ENCODE data around the gene IL17A.

IL17A gene

DNA sequence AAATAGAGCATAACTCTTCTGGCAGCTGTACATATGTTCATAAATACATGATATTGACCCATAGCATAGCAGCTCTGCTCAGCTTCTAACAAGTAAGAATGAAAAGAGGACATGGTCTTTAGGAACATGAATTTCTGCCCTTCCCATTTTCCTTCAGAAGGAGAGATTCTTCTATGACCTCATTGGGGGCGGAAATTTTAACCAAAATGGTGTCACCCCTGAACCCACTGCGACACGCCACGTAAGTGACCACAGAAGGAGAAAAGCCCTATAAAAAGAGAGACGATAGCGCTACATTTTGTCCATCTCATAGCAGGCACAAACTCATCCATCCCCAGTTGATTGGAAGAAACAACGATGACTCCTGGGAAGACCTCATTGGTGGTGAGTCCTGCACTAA lies at the start of gene IL17A:
Gene IL17A, plus strand, starts transcription at position 301 of the 400 bp plus-strand sequence. Its CDS starts 57 bp downstream, at position 358.
- H3K9me3 Mint-ChIP-seq, result no peaks in the 10 kb centered on the region
- no peaks in the 10 kb centered on the region for H3K4me1 Mint-ChIP-seq
- H3K27me3 Mint-ChIP-seq, result peaks cover 18% of the 10 kb centered on the region
- no peaks in the 10 kb centered on the region for H3K36me3 Mint-ChIP-seq
- H3K27ac Mint-ChIP-seq, result no peak within 1 kb of the TSS
- H3K4me3 Mint-ChIP-seq, result no peak within 1 kb of the TSS

DNA sequence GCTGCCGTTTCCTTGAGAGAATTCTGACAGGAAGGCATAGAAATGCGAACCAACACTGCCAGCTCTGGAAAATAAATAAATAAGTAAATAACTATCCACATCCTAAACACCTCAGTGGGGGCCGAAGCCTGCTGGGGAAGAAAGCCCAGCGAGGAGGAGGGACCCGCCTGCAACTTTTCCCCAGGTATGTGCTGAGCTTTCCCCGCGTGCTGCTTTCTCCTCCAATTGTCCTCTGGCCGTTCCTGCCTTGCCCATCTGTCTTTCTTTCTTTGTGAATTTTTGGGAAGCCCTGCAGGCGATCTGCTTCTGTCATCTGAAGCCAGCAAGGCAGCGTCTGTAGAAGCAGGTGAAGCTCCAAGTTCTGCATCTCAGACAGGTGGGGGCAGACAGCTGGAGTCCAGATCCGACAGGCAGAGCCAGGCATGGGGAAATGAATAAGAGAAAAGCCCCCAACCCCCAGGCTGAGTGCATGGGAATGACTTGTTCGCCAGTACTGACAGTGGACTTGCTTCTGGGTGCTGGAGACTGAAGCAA lies 49.2 kb upstream of the IL17A start:
- no peak overlapping the region for H3K4me3 Mint-ChIP-seq
- peaks cover 2% of the 10 kb centered on the region for H3K27me3 Mint-ChIP-seq
- no peak overlapping the region for H3K27ac Mint-ChIP-seq
- peaks cover 5% of the 10 kb centered on the region for H3K4me1 Mint-ChIP-seq
- no peaks in the 10 kb centered on the region for H3K9me3 Mint-ChIP-seq
- no peaks in the 10 kb centered on the region for H3K36me3 Mint-ChIP-seq

DNA sequence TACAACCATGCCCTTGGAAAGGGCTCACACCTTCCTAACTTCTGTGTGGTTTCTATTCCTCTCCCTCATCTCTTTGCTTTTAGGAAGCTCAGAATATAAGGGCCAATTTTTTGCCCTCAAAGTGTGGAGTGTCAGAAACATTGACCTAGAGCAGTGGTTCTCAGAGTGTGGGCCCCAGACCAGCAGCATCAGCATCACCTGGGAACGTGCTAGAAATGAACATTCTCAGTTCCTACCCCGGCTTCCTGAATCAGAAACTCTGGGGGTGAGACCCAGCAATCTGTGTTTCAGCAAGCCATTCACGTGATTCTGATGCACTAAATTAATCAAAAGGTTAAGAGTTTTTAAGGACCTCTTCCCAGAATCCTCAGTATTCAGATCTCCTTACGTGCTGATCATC lies 47.9 kb upstream of the IL17A start:
- no peak overlapping the region for H3K27ac Mint-ChIP-seq
- no peaks in the 10 kb centered on the region for H3K36me3 Mint-ChIP-seq
- H3K4me1 Mint-ChIP-seq, result peaks cover 5% of the 10 kb centered on the region
- H3K27me3 Mint-ChIP-seq, result peaks cover 3% of the 10 kb centered on the region
- H3K4me3 Mint-ChIP-seq, result no peak overlapping the region
- H3K9me3 Mint-ChIP-seq, result no peaks in the 10 kb centered on the region

DNA sequence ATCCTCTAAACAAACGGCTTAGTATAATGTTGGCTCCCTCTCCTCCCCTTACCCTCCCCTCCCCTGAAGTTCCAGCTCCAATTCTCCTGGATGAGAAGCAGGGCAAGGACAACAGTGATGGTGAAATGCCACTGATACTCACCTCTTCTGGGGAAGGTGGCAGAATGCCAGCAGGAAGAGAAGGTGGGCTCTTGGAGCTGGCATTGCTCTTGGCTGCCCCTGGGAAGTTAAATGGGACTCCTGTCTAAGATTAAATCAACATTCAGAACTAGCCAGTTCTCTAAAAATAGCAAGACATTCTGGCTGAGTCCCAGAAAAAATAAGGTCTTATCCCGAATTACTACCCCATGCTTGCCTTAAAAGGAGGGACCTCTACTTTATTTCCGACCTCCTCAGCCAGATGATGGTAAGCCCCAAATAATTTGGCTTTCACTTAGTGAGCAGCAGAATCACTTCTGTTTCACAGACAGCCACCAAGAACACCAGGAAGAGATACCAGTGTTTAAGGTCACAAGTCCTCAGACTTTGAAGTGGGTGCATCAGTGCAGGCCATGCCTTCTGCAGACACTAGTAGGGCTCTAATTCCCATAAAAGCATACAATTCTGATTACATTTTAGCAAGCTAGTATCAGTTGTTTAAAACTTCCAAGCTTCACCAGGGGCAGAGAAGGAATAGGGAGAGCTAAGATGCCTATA lies 46.0 kb upstream of the IL17A start:
- Mint-ChIP-seq H3K36me3 (no peaks in the 10 kb centered on the region), H3K4me3 (no peak overlapping the region), H3K9me3 (no peaks in the 10 kb centered on the region), H3K27me3 (peaks cover 9% of the 10 kb centered on the region), H3K4me1 (no peaks in the 10 kb centered on the region), H3K27ac (no peak overlapping the region)

DNA sequence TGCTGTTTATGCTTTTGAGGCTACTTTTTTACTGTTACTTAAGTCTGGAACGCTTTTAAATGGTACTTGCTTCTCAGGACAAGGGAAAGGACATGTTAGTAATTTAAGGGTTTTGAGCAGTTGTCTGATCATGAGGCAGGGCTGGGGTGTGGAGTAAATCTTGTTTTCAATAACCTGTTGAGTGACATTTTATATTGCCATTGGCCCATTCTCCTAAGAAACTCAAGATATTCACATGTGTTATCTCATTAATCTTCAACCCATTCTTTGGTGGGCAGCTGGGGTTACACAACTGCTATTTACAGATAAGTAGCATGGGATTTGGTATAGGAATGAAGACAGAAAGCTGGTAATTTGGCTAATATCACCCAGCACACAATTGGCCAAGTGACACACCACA lies 44.6 kb upstream of the IL17A start:
- no peak overlapping the region for H3K4me3 Mint-ChIP-seq
- no peaks in the 10 kb centered on the region for H3K36me3 Mint-ChIP-seq
- H3K9me3 Mint-ChIP-seq, result no peaks in the 10 kb centered on the region
- H3K27me3 Mint-ChIP-seq, result peaks cover 10% of the 10 kb centered on the region
- H3K27ac Mint-ChIP-seq, result no peak overlapping the region
- no peaks in the 10 kb centered on the region for H3K4me1 Mint-ChIP-seq

DNA sequence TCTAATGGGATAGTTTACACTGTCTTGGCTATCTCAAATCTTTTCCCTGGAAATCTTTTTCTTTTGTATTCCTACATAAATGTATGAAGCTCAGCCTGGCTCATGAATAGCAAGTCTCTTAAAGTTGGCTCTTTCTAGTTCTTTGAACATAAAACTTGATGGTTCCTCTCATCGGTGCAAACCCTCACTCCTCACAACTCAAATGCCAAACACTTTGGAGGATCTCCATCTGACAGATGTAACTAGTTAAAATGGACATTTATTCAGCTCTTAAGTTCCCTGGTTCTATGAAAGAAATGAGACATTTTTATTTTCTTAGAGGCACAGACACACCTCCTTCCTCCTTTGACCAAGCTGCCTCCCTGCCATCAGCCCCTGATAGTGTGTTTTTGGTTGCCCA lies 43.6 kb upstream of the IL17A start:
- Mint-ChIP-seq H3K4me3 (no peak overlapping the region), H3K36me3 (no peaks in the 10 kb centered on the region), H3K27me3 (peaks cover 10% of the 10 kb centered on the region), H3K9me3 (no peaks in the 10 kb centered on the region), H3K4me1 (no peaks in the 10 kb centered on the region), H3K27ac (no peak overlapping the region)

DNA sequence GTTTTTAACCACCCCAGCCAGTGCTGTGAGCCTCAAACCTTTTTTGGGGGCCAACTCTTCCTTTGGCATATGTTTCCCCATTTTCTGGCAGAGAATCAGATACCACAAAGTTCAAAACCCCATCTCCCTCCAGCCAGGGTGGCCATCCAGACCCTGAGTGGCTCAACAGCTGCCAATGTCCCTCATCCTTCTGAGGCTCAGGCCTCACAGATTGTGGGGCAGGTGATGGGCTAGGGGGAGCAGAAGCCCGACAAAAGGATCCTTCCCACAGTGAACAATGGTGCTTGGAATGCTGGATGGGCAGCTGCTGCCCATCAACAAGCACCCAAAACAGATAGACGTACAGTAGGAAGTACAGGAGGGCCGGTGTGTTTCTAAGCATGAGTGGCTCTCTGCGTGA lies 42.6 kb upstream of the IL17A start:
- Mint-ChIP-seq H3K9me3 (no peaks in the 10 kb centered on the region), H3K27me3 (peaks cover 10% of the 10 kb centered on the region), H3K4me1 (no peaks in the 10 kb centered on the region), H3K4me3 (no peak overlapping the region), H3K36me3 (no peaks in the 10 kb centered on the region), H3K27ac (no peak overlapping the region)

DNA sequence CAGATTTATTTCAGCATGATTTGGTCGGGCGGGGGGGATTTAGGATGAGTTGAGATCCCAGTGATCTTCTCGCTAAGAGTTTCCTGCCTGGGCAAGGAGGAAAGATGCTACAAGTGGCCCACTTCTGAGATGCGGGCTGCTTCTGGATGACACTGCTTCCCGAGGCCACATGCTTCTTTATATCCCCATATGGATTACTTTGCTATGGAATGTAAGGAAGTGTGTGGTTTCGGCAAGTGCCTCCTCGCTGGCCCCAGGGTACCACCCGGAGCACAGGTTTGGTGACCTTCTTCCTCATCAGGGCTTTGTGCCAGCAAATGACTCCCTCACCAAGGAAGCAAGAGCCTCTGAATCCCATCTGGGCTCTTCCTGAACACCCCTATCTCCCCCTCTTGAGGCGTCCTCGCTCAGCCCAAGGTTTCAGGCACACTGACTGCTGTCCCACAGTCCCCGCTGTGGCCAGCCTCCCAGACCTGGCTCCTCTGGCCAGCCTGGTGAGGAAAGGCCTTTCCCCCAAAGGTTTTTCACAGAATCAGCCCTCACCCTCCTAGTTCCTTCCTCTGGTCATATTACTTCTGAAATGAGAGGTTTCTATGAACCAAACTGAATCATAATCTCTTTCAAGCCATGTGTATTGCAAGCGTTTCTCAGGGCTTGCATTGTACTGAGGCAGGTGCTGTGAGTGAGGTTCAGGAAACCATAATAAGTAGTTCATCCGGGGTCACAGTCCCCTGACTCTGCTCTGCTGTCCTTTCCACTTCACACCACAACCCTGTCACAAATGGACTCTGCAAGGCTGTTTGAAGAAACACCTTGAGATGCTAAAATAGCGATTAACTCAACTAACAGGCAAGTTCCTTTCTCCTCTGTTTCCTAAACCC lies 41.7 kb upstream of the IL17A start:
- H3K27me3 Mint-ChIP-seq, result peaks cover 10% of the 10 kb centered on the region
- no peak overlapping the region for H3K4me3 Mint-ChIP-seq
- H3K36me3 Mint-ChIP-seq, result no peaks in the 10 kb centered on the region
- no peaks in the 10 kb centered on the region for H3K9me3 Mint-ChIP-seq
- no peak overlapping the region for H3K27ac Mint-ChIP-seq
- H3K4me1 Mint-ChIP-seq, result no peaks in the 10 kb centered on the region

DNA sequence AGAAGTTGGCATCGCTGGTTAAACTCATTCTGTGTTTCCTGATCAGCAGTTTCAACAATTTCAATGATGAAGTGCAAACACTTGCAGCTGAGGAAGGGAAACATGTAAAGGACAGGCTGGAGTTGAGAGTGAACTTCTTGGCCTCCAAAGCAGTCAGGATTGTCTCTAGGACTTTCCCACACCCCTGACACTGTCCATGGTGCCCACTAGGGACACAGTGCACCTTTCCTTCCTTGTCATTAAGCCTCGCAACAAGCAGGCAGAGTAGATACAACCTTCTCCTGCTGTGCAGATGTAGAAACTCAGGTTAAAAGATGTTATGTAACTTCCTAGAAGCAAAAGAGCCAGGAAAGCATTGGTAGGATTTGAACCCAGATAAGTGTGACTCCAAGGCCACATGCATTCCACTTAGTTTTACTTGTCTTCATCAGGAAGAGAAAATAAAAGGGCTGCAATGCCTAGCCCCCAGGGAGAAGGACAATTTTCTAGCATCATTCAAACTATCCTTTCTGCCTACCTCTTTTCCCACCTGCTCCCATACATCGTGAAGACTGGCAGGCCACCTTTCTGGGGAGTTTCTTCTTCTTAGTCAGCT lies 39.2 kb upstream of the IL17A start:
- peaks cover 12% of the 10 kb centered on the region for H3K27me3 Mint-ChIP-seq
- no peaks in the 10 kb centered on the region for H3K9me3 Mint-ChIP-seq
- no peak overlapping the region for H3K4me3 Mint-ChIP-seq
- H3K27ac Mint-ChIP-seq, result no peak overlapping the region
- H3K4me1 Mint-ChIP-seq, result no peaks in the 10 kb centered on the region
- H3K36me3 Mint-ChIP-seq, result no peaks in the 10 kb centered on the region

DNA sequence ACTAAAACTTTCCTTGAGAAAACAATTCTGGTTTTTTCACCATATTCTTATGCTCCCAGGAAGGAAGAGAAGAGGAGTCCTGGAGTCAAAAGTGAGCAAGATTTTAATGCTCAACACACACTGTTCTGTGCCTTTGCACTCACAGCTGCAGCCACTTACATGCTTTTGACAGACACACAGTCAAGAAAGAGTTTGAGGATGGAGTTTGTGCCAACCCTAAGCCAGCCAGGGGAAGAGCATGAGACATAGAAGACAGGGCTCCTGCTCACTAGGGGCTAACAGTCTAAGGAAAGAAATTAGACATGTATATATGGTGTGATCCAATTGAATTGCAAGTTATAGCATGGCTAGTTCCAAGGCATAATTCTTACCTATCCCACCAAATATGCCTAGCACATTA lies 37.1 kb upstream of the IL17A start:
- no peaks in the 10 kb centered on the region for H3K4me1 Mint-ChIP-seq
- no peak overlapping the region for H3K4me3 Mint-ChIP-seq
- H3K9me3 Mint-ChIP-seq, result no peaks in the 10 kb centered on the region
- H3K36me3 Mint-ChIP-seq, result no peaks in the 10 kb centered on the region
- H3K27me3 Mint-ChIP-seq, result peaks cover 11% of the 10 kb centered on the region
- H3K27ac Mint-ChIP-seq, result no peak overlapping the region

DNA sequence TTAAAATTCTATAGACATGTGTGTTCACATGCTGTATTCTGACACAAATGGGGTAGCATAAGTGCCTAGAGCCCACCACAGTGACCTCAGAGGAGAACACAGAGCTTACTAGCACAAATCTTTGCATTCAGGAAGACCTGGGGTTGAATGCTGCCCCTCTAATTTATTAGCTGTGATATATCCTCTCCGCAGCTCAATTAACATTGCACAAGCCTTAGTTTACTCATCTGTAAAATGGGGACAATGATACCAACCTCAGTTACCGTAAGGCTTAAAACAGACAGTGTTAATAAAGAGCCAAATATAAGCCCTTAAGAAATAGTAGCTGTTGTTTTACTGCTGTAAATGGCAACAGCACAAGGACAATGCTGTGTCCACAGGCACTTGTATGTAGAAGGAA lies 36.2 kb upstream of the IL17A start:
- H3K27me3 Mint-ChIP-seq, result peaks cover 8% of the 10 kb centered on the region
- no peak overlapping the region for H3K4me3 Mint-ChIP-seq
- no peak overlapping the region for H3K27ac Mint-ChIP-seq
- H3K9me3 Mint-ChIP-seq, result no peaks in the 10 kb centered on the region
- H3K36me3 Mint-ChIP-seq, result no peaks in the 10 kb centered on the region
- no peaks in the 10 kb centered on the region for H3K4me1 Mint-ChIP-seq

DNA sequence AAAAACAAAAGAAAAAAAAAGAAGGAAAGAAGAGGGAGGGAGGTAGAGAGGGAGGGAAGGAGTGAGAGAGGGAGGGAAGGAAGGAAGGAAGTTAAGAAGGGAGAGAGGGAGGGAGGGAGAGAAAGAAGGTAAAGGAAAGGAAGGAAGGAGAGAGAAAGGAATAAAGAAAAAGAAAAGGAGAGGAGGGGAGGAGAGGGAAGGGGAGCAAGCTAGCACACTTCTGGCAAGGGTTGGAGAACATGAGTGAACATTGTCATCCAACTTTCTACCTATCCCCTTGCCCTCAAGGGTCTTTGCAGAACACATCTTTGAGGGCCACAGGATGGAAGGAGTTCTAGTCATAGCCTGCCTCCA lies 34.1 kb upstream of the IL17A start:
- Mint-ChIP-seq H3K27ac (no peak overlapping the region), H3K36me3 (no peaks in the 10 kb centered on the region), H3K4me1 (peaks cover 6% of the 10 kb centered on the region), H3K4me3 (no peak overlapping the region), H3K9me3 (no peaks in the 10 kb centered on the region), H3K27me3 (peaks cover 12% of the 10 kb centered on the region)

DNA sequence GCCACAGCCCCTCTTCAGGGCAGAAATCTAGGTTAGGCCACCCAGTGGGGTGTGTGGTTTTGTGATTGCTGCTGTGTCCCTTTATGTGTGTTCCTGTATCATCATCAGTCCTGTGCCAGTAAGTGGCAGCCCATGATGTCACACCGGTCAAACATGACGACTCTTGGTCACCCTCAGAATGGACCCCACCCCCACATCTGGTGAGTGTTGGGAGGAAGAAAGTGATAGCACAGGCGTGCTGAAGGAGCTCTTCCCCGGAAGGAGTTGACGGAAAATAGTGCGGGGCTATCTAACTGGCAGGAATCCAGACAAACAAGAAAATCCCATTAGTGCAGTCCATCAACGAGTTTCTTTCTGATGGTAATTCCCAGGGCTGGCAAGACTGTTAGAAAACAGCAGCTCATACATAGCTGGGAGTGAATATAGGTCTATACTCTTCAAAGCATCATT lies 33.4 kb upstream of the IL17A start:
- Mint-ChIP-seq H3K27me3 (peaks cover 12% of the 10 kb centered on the region), H3K4me1 (peaks cover 13% of the 10 kb centered on the region), H3K36me3 (no peaks in the 10 kb centered on the region), H3K9me3 (no peaks in the 10 kb centered on the region), H3K4me3 (no peak overlapping the region), H3K27ac (no peak overlapping the region)

DNA sequence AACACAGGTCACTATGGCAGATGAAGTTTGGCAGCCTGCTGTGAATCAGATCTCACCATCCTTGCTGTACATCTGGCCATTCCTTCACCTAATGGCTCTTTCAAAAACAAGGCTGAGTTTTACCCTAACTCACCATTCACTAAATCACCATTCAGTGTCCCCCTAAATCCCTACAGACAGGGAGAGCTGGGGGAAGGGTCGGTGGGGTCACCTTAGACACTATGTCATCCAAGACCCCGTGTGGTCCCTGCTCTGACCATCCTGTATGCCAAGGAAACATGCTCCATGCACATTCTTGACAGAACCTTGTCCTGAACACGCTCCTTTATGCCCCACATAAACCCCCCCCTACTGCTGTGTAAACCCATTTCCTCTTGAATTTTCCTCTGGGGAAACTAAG lies 31.8 kb upstream of the IL17A start:
- Mint-ChIP-seq H3K9me3 (no peaks in the 10 kb centered on the region), H3K27ac (no peak overlapping the region), H3K36me3 (no peaks in the 10 kb centered on the region), H3K4me3 (no peak overlapping the region), H3K4me1 (peaks cover 23% of the 10 kb centered on the region), H3K27me3 (peaks cover 16% of the 10 kb centered on the region)

DNA sequence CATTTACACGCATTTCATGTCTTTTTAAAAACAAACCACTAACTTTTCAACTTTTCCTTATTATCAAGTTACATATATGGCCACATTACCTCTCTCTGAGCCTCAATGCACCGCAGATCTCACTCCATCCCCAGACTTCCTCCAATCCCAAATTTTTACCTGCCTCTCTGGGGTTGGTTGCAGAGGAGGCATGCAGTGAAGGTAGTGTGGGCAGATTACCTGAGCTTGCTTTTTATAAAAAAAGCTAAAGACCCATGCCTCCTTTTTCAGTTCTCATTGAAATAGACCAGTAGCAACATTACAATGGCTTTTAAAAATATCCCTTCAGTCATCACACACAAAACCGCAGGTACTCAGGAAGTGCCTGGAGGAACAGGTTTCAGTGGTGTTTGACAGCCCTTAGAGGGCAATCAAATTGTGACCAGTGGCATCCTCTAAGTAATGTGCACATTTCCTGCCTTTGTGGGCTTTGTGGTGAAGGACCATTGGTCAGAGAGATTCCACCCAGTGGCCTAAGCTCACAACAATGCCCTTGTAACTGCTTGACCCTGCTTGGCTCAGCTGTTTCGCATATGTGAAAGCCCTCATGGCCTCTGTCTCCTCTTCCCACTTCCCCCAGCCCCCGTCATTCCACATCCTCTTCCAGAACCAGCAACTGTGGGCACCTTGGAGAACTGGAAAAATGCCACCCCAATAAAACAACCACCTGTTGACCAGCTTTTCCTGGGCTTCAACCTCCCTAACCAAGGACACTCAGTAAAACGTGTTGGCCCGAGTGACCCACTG lies 30.2 kb upstream of the IL17A start:
- Mint-ChIP-seq H3K27ac (no peak overlapping the region), H3K9me3 (no peaks in the 10 kb centered on the region), H3K4me3 (no peak overlapping the region), H3K27me3 (peaks cover 16% of the 10 kb centered on the region), H3K4me1 (peaks cover 35% of the 10 kb centered on the region), H3K36me3 (peaks cover 1% of the 10 kb centered on the region)
